NK-92 (cell line): Measurements from ENCODE around the gene CD7.

Experiments used
- DNase-seq: peaks from one replicate; lab custom pipeline; 2025; ENCODE audit not compliant: unreplicated experiment; lab: John Stamatoyannopoulos, UW

Gene CD7

DNA sequence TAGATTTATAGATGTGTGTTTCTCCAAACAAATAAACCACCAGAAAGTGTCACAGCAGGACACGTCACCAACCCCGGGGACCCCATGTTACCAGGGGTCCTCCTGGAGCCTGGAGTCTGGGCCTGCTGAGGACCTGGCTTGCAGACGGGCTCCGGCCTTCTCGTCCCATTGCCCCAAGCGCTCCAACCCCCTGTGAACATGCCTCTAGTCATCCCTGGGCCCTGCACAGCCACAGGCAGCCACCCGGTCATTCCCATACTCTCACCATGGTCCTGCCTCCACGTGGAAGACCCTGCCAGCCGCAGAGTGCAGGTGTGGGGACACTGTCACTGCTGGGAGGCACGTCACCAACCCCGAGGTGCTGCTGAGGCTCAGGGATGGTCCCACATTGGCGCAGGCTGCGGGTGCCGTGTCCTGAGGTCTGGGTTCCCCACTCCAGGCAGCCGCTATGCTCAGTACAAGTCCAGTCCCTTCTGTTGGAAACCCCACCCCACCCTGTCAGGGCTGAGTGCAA, 11.6 kb upstream of the CD7 start:
- DNase-seq, result no peak

GRCh38 chr17:82328141-82328993, 11.0 kb upstream of the CD7 start:
- no peak for DNase-seq

- no peak for DNase-seq
Observed at GRCh38 chr17:82327757-82328140, 10.3 kb upstream of the CD7 start.

DNA sequence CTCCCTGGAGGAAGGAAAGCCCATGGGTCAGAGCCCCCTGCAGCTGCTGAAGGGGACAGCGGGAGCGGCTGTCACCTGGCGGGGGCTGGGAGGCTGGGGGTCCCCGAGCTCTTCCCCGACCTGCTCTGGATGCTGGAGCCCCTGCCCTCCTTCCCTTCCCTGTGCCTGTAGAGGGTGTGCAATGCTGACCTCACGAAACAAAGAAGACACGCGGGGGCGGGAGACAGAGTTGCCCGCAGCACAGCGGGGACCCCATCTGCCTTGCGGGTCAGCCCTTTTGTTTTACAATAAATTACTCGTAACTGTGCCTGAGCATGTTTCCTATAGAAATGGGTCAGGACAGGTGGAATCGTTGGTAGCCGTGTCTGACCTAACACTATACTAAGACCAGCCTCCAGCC, 9.9 kb upstream of the CD7 start:
- DNase-seq, result no peak

GRCh38 chr17:82325286-82326180, 8.1 kb upstream of the CD7 start:
- DNase-seq, result no peak

GRCh38 chr17:82324566-82325285, 7.3 kb upstream of the CD7 start:
- no peak for DNase-seq

DNA sequence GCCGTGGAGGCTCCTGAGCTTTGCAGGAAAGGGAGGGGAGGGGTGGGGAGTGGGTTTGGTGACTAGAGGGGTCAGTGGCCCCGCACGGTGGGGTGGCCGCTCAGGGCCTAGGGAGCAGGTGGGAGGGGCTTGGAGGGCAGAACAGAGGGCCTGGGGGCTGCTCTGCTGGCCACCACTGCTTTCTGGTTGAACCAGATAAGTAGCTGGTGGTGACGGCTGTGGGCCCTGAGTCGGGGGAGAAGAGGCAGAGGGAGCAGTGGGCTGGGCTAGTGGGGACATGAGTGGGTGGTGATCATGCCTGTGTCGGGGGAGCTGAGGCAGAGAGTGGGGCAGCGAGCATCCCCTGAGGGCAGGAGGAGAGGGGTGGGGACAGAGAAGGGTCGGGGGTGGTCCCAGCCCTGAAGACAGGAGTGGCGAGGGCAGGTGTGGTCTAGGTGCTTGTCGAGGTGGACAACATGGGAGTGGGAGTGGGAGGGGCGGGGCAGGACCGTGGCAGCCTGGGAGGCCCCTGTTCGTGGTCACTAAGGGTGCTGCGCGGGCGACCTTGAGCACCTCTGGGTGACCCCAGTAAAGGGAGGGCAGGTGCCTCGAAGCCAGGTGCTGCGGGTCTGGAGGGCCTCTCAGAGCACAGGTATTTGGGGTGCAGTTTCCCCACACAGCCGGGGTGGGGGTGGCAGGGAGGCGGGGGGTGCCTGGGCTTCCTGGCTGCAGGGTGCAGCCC, 6.3 kb upstream of the CD7 start:
- DNase-seq, result no peak

DNA sequence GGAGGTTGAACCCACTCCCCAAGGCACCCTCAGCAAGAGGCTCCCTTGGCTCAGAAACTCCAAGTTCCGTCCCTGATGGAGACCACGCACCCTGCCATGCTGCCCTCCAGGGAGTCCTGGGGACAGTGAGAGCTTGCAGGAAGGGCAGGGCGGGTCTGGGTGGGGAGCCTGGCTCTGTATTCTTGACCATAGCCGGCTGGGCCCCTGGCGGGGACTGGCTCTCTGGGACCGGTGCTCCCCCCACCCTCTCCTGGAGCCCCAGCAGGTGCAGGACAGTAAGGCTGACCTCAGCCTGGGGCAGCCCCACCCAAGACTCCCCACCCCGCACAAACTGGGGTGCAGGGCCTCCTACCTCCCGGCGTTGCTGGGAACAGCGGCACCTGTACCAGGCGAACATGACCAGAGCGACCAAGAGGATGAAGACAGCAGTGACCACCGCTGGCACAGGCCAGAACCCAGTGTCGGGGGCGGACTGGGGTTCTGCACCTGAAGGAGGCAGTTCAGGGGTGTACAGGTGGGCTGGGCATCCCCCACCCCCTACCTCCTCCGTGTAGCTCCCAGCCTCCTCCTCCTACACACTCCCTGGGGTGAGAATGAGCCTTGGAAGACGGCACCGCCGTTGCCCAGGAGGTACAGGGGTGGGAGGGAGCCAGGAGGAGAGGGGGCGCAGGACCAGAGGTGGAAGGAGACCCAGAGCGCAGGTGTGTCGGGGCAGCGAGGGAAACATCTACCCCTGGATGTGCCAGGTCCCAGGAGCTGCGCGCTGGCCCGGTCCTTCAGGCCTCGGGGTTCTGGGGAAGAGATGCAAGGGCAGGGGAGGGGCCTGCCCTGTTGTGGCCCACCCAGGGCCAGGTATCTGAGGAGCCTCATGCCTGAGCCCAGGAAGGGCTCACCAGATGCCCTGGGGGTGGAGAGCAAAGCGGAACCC, 5.4 kb upstream of the CD7 start:
- DNase-seq, result no peak

DNA sequence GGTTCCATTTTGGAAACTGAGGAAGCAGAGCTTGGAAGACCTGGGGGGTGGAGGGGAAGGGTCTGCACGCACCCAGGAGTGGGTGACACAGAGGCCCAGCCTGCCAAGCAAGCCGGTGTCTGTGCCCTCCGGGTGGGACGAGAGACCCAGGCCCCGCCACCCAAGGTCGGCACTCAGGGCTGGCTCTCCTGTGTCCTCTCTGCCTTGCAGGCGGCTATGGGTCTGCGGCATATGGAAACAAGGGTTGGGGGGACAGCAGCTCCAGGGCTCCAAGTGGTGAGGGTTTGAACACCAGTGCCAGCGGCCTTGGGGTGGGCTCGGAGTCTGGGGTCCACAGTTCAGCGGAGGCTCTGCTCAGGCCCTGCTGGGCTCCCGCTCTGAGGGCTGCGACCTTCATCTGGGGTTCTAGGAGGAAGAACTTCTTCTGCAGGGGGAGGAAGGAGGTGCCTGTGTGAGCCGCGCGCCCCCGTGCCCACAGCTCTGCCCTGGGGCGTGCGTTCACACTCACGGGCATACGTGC, 4.6 kb upstream of the CD7 start:
- no peak for DNase-seq

DNA sequence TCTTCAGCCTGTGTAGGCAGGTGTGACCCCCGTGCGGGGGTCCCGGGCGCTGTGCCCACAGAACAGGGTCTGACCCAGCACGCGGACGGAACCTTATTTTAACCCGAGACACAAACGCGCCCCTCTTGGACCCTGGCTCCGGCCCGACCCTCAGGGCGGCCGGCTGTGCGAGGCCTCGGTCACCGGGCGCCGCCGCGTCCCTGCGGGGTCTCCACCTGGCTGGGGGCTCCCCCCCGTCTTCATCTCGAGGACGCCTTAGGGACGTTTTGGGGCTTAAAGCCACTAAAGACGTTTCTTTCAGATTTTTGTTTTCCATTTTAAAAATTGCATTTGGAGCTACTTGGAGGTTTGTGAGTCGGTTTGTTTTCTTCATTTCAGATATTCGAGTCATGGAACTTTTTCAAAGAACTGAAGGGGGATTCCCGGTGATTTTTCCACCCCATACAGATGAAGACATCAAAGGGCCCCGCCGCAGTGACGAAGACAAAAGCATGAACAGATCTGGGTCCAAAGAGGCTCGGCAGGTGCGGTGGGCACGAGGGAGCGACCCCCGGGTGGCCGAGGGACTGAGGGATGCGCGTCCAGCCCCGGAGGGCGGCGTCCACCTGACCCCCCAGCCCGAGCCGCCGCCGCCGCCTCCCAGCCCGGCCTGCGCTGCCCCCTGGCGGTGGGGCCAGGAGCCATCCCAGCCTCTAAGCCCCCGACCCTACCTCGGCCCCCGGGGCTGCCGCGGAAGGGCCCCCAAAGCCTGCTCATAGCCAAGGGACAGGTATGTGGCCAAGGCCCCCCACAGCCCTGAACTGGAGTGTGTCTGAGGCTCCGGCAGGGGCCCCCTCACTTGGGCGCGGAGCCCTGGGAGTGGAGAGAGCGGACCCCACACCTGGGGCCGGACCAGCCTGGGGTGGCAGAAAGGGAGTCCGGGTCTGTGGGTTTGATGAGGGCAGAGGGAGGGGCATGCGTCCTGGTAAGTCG, 3.8 kb upstream of the CD7 start:
- DNase-seq, result no peak

DNA sequence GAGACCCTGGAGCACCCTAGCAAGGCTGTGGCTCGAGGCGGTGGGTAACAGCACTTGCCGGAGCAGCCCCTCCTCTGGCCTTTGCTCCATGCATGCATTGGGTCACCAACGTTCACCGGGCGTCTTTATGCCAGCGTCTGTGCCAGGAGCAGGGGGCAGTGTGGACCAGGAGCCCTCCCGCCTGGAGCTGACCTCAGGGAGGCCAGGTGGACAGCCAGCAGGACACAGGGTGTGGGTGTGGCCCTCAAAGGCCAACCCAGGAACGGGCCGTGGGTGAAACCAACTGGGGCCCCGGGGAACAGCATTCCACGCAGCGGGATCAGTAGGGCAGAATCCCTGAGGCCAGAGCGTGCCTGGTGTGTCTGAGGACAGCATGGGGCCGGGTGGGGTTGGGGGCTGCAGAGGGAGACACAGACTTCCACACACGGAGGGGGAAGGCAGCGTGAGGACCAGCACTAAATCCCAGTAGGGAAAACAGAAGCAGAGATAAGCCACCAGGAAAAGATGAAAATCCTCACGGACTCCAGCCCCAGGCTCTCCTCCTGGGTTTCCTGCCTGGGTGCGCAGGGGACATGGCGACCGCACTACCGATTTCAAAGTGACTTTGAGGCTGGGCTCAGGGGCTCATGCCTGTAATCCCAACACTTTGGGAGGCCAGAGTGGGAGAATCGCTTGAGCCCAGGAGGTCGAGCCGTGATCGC, 2.9 kb upstream of the CD7 start:
- DNase-seq, result no peak

DNA sequence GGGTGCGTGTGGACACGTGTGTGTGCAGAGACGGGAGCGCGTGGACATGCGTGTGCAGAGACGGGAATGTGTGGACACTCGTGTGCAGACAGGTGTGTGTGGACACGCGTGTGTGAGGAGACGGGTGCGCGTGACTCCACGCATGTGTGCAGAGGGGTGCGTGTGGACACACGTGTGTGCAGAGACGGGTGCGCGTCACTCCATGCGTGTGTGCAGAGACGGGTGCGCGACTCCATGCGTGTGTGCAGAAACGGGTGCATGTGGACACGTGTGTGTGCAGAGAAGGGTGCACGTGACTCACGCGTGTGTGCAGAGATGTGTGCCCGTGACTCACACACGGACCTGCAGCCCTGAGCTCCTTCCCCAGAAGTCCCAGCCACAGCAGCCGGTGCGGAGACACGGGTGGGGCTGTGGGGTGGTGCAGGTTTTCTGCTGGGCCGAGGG, 2.2 kb upstream of the CD7 start:
- no peak for DNase-seq

GRCh38 chr17:82318772-82319606, 1.6 kb upstream of the CD7 start:
- no peak for DNase-seq

DNA sequence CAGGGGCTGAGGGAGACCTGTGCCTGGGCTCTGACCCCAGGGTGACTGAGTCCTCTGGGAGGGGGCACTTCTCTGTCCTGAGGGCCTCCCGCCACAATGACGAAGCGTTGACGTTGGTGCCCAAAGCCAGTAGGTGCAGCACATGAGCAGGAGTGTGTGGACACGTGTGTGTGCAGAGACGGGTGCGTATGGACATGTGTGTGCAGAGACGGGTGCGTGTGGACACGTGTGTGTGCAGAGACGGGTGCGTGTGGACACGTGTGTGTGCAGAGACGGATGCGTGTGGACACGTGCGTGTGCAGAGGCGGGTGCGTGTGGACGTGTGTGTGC, 726 bp upstream of the CD7 start:
- DNase-seq, result no peak

DNA sequence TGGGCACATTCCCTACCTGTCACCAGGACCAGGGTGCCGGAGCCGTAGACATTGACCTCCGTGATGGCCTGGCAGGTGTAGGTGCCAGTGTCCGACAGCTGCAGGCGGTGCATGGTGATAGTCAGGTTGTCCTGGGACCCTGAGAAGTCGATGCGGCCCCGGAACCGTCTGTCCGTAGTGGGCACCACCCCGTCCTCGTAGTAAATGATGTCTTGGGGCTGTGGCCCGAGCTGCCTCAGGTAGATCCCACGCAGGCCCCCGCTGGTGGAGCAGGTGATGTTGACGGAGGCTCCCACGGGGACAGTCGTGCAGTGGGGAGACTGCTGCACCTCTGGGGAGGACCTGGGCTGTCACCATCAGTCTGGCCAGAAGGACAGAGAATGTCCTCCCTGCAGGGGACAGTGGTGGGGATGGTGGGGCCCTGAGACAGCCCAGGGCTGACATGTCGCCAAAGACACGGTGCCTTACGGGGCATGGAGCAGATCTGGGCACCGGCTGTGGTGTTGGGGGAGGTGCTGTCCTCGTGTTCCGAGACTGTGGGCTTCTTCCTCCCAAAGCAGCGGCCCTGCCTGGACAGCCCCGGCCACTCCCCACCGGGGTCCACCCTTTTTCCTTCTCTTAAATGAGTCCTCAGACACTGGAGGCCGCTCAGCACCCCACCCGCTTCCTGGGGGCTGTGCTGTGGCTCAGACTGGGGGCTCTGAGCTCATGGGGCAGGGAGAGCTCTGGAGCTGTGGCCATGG, 586 bp downstream of the CD7 start:
- no peak for DNase-seq

- no peak for DNase-seq
Observed at GRCh38 chr17:82315703-82316358, 1.6 kb downstream of the CD7 start.
